Measurements from ENCODE around the gene RAB8A. TPM values are rescaled to one million over a fixed set of nuclear protein-coding genes. Genes with fewer than 3 reads are reported as not detected.

The RAB8A gene
- total and polyA plus RNA-seq, 9 of the 15 experiments (the other 6 are each of a cell fraction or from before 2014, with no cell fraction given) = 11.2 to 102 (median 53.2) TPM

DNA sequence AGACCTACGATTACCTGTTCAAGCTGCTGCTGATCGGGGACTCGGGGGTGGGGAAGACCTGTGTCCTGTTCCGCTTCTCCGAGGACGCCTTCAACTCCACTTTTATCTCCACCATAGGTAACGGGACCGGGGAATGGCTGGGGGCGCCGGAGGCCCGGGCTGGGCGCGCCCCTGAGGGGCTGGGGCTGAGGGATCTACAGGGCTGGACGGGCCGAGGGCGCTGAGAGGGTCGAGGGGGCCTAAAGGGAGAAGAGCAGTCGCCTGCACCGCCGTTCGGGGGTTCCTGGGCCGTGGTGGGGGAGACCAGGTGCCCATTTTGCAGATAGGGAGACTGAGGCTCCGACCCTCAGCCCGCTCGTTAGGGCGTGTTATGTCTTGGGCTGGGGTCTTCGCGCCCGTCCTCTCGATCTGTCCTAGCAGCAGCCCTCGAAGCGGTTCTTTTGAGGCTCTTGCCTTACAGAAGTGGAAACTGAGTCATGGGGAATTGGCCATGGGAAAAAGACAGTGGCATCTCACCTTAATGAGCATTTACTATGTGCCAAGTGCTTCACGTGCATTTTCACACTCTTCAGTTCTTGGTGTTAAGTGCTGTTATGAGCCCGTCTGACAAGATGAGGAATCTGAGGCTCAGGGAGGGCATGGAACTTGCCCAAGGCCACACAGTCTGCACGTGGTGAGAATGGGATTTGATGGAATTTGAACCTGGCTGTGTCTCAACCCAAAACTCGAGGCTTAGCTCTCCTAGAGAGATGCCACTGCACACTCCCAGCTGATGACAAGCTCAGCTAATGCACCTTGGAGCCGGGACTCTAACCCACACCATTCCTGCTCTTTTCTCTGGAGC is 442 bp downstream of the RAB8A start (continued):
- TF ChIP-seq SAFB (IDR thresholded peaks at IDR 0.05; ENCODE audit: borderline replicate concordance, low read depth, low read length) (no peak), GTF2E2 (tag; IDR thresholded peaks at IDR 0.05) (0 out of 2 replicates have a peak, but pooled peaks have one; percentile 77), SRSF3 (IDR thresholded peaks at IDR 0.05; ENCODE audit: insufficient read depth, low read length) (0 out of 2 replicates have a peak, but pooled peaks have one; percentile 74), SMARCA5 (IDR thresholded peaks at IDR 0.05) (peak; percentile 96), RBM17 (IDR thresholded peaks at IDR 0.05; ENCODE audit: borderline replicate concordance, low read depth, low read length) (no peak), DIDO1 (tag; IDR thresholded peaks at IDR 0.05; ENCODE audit: low read depth) (no peak), CHD4 (IDR thresholded peaks at IDR 0.05; ENCODE audit: insufficient read depth, insufficient replicate concordance, low read depth, low read length, poor library complexity, severe bottlenecking) (peak; percentile 97), NRF1 (conservative IDR thresholded peaks at IDR 0.05 in 1 of 2, IDR thresholded peaks at IDR 0.05 in 1 of 2) (no peak), CAMTA2 (CRISPR knock-in tag; conservative IDR thresholded peaks at IDR 0.05) (peak; percentile 47; the same call in 1 of the 2 replicates), POLR2A (conservative IDR thresholded peaks at IDR 0.05) (peak; percentile 68), TCF7 (IDR thresholded peaks at IDR 0.05; ENCODE audit: borderline replicate concordance) (no peak), SMAD4 (CRISPR knock-in tag; conservative IDR thresholded peaks at IDR 0.05) (no peak), FOXJ3 (CRISPR knock-in tag; IDR thresholded peaks at IDR 0.05) (no peak), ZNF57 (CRISPR knock-in tag; IDR thresholded peaks at IDR 0.05) (no peak), ATF7 (IDR thresholded peaks at IDR 0.05) (peak; percentile 10; the same call in 1 of the 2 replicates), MAFG (tag; conservative IDR thresholded peaks at IDR 0.05) (no peak), RCOR1 (IDR thresholded peaks at IDR 0.05; ENCODE audit: borderline replicate concordance in 1 of 2, low read depth in 2 of 2, low read length in 2 of 2) (peak; percentile 80 to 82), PHF8 (IDR thresholded peaks at IDR 0.05; ENCODE audit: borderline replicate concordance, low read length) (peak; percentile 70; the same call in 1 of the 2 replicates), GABPA (tag; conservative IDR thresholded peaks at IDR 0.05; ENCODE audit: low read depth) (peak; percentile 86), MCM5 (IDR thresholded peaks at IDR 0.05; ENCODE audit: low read depth) (no peak)
- TF ChIP-seq, protein P1, sequence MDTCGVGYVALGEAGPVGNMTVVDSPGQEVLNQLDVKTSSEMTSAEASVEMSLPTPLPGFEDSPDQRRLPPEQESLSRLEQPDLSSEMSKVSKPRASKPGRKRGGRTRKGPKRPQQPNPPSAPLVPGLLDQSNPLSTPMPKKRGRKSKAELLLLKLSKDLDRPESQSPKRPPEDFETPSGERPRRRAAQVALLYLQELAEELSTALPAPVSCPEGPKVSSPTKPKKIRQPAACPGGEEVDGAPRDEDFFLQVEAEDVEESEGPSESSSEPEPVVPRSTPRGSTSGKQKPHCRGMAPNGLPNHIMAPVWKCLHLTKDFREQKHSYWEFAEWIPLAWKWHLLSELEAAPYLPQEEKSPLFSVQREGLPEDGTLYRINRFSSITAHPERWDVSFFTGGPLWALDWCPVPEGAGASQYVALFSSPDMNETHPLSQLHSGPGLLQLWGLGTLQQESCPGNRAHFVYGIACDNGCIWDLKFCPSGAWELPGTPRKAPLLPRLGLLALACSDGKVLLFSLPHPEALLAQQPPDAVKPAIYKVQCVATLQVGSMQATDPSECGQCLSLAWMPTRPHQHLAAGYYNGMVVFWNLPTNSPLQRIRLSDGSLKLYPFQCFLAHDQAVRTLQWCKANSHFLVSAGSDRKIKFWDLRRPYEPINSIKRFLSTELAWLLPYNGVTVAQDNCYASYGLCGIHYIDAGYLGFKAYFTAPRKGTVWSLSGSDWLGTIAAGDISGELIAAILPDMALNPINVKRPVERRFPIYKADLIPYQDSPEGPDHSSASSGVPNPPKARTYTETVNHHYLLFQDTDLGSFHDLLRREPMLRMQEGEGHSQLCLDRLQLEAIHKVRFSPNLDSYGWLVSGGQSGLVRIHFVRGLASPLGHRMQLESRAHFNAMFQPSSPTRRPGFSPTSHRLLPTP (IDR thresholded peaks at IDR 0.05; ENCODE audit: borderline replicate concordance, extremely low read depth, insufficient read length) = no peak
- TF ChIP-seq, protein P2, sequence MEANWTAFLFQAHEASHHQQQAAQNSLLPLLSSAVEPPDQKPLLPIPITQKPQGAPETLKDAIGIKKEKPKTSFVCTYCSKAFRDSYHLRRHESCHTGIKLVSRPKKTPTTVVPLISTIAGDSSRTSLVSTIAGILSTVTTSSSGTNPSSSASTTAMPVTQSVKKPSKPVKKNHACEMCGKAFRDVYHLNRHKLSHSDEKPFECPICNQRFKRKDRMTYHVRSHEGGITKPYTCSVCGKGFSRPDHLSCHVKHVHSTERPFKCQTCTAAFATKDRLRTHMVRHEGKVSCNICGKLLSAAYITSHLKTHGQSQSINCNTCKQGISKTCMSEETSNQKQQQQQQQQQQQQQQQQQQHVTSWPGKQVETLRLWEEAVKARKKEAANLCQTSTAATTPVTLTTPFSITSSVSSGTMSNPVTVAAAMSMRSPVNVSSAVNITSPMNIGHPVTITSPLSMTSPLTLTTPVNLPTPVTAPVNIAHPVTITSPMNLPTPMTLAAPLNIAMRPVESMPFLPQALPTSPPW (CRISPR knock-in tag; IDR thresholded peaks at IDR 0.05) = no peak
- TF ChIP-seq, protein P3, sequence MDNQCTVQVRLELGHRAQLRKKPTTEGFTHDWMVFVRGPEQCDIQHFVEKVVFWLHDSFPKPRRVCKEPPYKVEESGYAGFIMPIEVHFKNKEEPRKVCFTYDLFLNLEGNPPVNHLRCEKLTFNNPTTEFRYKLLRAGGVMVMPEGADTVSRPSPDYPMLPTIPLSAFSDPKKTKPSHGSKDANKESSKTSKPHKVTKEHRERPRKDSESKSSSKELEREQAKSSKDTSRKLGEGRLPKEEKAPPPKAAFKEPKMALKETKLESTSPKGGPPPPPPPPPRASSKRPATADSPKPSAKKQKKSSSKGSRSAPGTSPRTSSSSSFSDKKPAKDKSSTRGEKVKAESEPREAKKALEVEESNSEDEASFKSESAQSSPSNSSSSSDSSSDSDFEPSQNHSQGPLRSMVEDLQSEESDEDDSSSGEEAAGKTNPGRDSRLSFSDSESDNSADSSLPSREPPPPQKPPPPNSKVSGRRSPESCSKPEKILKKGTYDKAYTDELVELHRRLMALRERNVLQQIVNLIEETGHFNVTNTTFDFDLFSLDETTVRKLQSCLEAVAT (IDR thresholded peaks at IDR 0.05) = 0 out of 4 replicates have a peak, but pooled peaks have one; percentile 40 to 57
